Activated naive CD4-positive, alpha-beta T cell treated with anti-CD3 and anti-CD28 coated beads, Interleukin-2, amount 10 ng/mL, durations not matched to agents 7 days and 5 days (primary cell): ENCODE results near the gene ZNF333.

ENCODE experiments used
- CTCF ChIA-PET: fragments of 350-600 bp; sonication (Branson Sonifier 250); formaldehyde crosslinking; loops from one replicate; lab custom pipeline; 2021; ENCODE audit warnings: antibody characterized with exemption; lab: Charles Lee
- DNase-seq: peaks from one replicate; pipeline ENCODE4 v3.0.0-alpha.2; 2020
- H3K27ac Mint-ChIP-seq: one replicate; pipeline ENCODE4 v1.8.0; 2021; ENCODE audit warnings: mild to moderate bottlenecking, moderate library complexity, mixed read lengths
- H3K27me3 Mint-ChIP-seq: one replicate; pipeline ENCODE4 v1.8.0; 2021; ENCODE audit warnings: mild to moderate bottlenecking, mixed read lengths
- H3K36me3 Mint-ChIP-seq: one replicate; pipeline ENCODE4 v1.8.0; 2021; ENCODE audit warnings: mixed read lengths
- H3K4me1 Mint-ChIP-seq: one replicate; pipeline ENCODE4 v1.8.0; 2021; ENCODE audit warnings: mixed read lengths
- H3K4me3 Mint-ChIP-seq: one replicate; pipeline ENCODE4 v1.8.0; 2021; ENCODE audit warnings: mild to moderate bottlenecking, moderate library complexity, mixed read lengths
- H3K9me3 Mint-ChIP-seq: one replicate; pipeline ENCODE4 v1.8.0; 2021; ENCODE audit warnings: mixed read lengths

ZNF333 gene

GRCh38 chr19:14676762-14677161, 13.1 kb upstream of the ZNF333 start:
- CTCF ChIA-PET = interaction anchor here (1.4 kb wide), 1 partner anchor 10 kb away, joined by 6 read pairs; no protein-coding TSS in a partner anchor

GRCh38 chr19:14677464-14677863, 12.4 kb upstream of the ZNF333 start:
- H3K4me1 Mint-ChIP-seq = no peaks in the 10 kb centered on the region
- no peaks in the 10 kb centered on the region for H3K9me3 Mint-ChIP-seq
- no peak overlapping the region for H3K4me3 Mint-ChIP-seq
- no peak for DNase-seq
- H3K36me3 Mint-ChIP-seq = no peaks in the 10 kb centered on the region
- H3K27ac Mint-ChIP-seq = no peak overlapping the region
- H3K27me3 Mint-ChIP-seq = peaks cover 15% of the 10 kb centered on the region
- CTCF ChIA-PET = interaction anchor here (0.7 kb wide), 1 partner anchor 103 kb away, joined by 3 read pairs; no protein-coding TSS in a partner anchor

More at GRCh38 chr19:14676762-14677161, 13.1 kb upstream of the ZNF333 start:
- Mint-ChIP-seq H3K4me1 (no peaks in the 10 kb centered on the region), H3K27me3 (peaks cover 10% of the 10 kb centered on the region), H3K9me3 (no peaks in the 10 kb centered on the region), H3K36me3 (no peaks in the 10 kb centered on the region), H3K4me3 (no peak overlapping the region), H3K27ac (no peak overlapping the region)
- no peak for DNase-seq

- Mint-ChIP-seq H3K4me3 (no peak overlapping the region), H3K27me3 (peaks cover 15% of the 10 kb centered on the region), H3K4me1 (no peaks in the 10 kb centered on the region), H3K36me3 (no peaks in the 10 kb centered on the region), H3K9me3 (no peaks in the 10 kb centered on the region), H3K27ac (no peak overlapping the region)
- DNase-seq = no peak
- CTCF ChIA-PET = no interaction called here
Measured at GRCh38 chr19:14678199-14678598, 11.6 kb upstream of the ZNF333 start.

- H3K9me3 Mint-ChIP-seq = no peaks in the 10 kb centered on the region
- no peak overlapping the region for H3K4me3 Mint-ChIP-seq
- DNase-seq = no peak
- H3K36me3 Mint-ChIP-seq = no peaks in the 10 kb centered on the region
- CTCF ChIA-PET = no interaction called here
- H3K4me1 Mint-ChIP-seq = no peaks in the 10 kb centered on the region
- no peak overlapping the region for H3K27ac Mint-ChIP-seq
- H3K27me3 Mint-ChIP-seq = peaks cover 5% of the 10 kb centered on the region
Measured at GRCh38 chr19:14682084-14682483, 7.8 kb upstream of the ZNF333 start.

GRCh38 chr19:14683439-14683838, 6.4 kb upstream of the ZNF333 start:
- peaks cover under 1% of the 10 kb centered on the region for H3K4me1 Mint-ChIP-seq
- H3K36me3 Mint-ChIP-seq = no peaks in the 10 kb centered on the region
- no peak overlapping the region for H3K4me3 Mint-ChIP-seq
- no peaks in the 10 kb centered on the region for H3K9me3 Mint-ChIP-seq
- H3K27me3 Mint-ChIP-seq = peaks cover 5% of the 10 kb centered on the region
- DNase-seq = no peak
- CTCF ChIA-PET = interaction anchor here (8.2 kb wide), 1 partner anchor 110 kb away, joined by 170 read pairs; the partner anchor contains the start of gene NDUFB7
- H3K27ac Mint-ChIP-seq = no peak overlapping the region

GRCh38 chr19:14686411-14686810, 3.4 kb upstream of the ZNF333 start:
- CTCF ChIA-PET = interaction anchor here (0.6 to 8.2 kb wide), 10 partner anchors 9 to 255 kb away, joined by 3 to 170 read pairs (median 4); partner anchors contain the start of gene NDUFB7
- peak; percentile 37 for DNase-seq
- no peak overlapping the region for H3K27ac Mint-ChIP-seq
- no peaks in the 10 kb centered on the region for H3K36me3 Mint-ChIP-seq
- peaks cover 5% of the 10 kb centered on the region for H3K27me3 Mint-ChIP-seq
- H3K4me1 Mint-ChIP-seq = peaks cover 20% of the 10 kb centered on the region
- H3K9me3 Mint-ChIP-seq = no peaks in the 10 kb centered on the region
- H3K4me3 Mint-ChIP-seq = no peak overlapping the region

- no peak overlapping the region for H3K27ac Mint-ChIP-seq
- H3K4me1 Mint-ChIP-seq = peaks cover 15% of the 10 kb centered on the region
- H3K4me3 Mint-ChIP-seq = no peak overlapping the region
- H3K9me3 Mint-ChIP-seq = no peaks in the 10 kb centered on the region
- H3K36me3 Mint-ChIP-seq = peaks cover 21% of the 10 kb centered on the region
- no peak for DNase-seq
- no peaks in the 10 kb centered on the region for H3K27me3 Mint-ChIP-seq
- CTCF ChIA-PET = interaction anchor here (0.8 to 1.0 kb wide), 2 partner anchors 8 to 138 kb away, joined by 3 read pairs; no protein-coding TSS in a partner anchor
Measured at GRCh38 chr19:14694641-14695266, 4.9 kb downstream of the ZNF333 start.

GRCh38 chr19:14695471-14695870, 5.6 kb downstream of the ZNF333 start:
- CTCF ChIA-PET = interaction anchor here (0.8 to 1.0 kb wide), 2 partner anchors 9 to 139 kb away, joined by 3 read pairs; no protein-coding TSS in a partner anchor
- no peak overlapping the region for H3K4me3 Mint-ChIP-seq
- H3K36me3 Mint-ChIP-seq = peaks cover 27% of the 10 kb centered on the region
- H3K4me1 Mint-ChIP-seq = peaks cover 11% of the 10 kb centered on the region
- no peak for DNase-seq
- no peak overlapping the region for H3K27ac Mint-ChIP-seq
- no peaks in the 10 kb centered on the region for H3K9me3 Mint-ChIP-seq
- no peaks in the 10 kb centered on the region for H3K27me3 Mint-ChIP-seq

GRCh38 chr19:14699641-14700040, 9.8 kb downstream of the ZNF333 start:
- Mint-ChIP-seq H3K4me1 (no peaks in the 10 kb centered on the region), H3K27ac (no peak overlapping the region), H3K4me3 (no peak overlapping the region), H3K36me3 (peaks cover 57% of the 10 kb centered on the region), H3K9me3 (peaks cover 2% of the 10 kb centered on the region), H3K27me3 (no peaks in the 10 kb centered on the region)
- CTCF ChIA-PET = interaction anchor here (0.6 kb wide), 1 partner anchor 76 kb away, joined by 3 read pairs; no protein-coding TSS in a partner anchor
- no peak for DNase-seq

- peaks cover 64% of the 10 kb centered on the region for H3K36me3 Mint-ChIP-seq
- H3K9me3 Mint-ChIP-seq = peaks cover 2% of the 10 kb centered on the region
- H3K4me3 Mint-ChIP-seq = no peak overlapping the region
- no peak for DNase-seq
- CTCF ChIA-PET = no interaction called here
- H3K27ac Mint-ChIP-seq = no peak overlapping the region
- no peaks in the 10 kb centered on the region for H3K27me3 Mint-ChIP-seq
- H3K4me1 Mint-ChIP-seq = no peaks in the 10 kb centered on the region
Measured at GRCh38 chr19:14700711-14701375, 11.0 kb downstream of the ZNF333 start.

GRCh38 chr19:14703833-14704232, 14.0 kb downstream of the ZNF333 start:
- CTCF ChIA-PET = no interaction called here
- Mint-ChIP-seq H3K27ac (no peak overlapping the region), H3K9me3 (peaks cover 7% of the 10 kb centered on the region), H3K36me3 (peaks cover 72% of the 10 kb centered on the region), H3K4me3 (no peak overlapping the region), H3K4me1 (no peaks in the 10 kb centered on the region), H3K27me3 (no peaks in the 10 kb centered on the region)
- no peak for DNase-seq

- Mint-ChIP-seq H3K27ac (no peak overlapping the region), H3K27me3 (no peaks in the 10 kb centered on the region), H3K36me3 (peaks cover 73% of the 10 kb centered on the region), H3K4me1 (no peaks in the 10 kb centered on the region), H3K9me3 (peaks cover 10% of the 10 kb centered on the region), H3K4me3 (no peak overlapping the region)
- CTCF ChIA-PET = no interaction called here
- DNase-seq = no peak
Measured at GRCh38 chr19:14704450-14704849, 14.6 kb downstream of the ZNF333 start.

GRCh38 chr19:14715841-14716240, 26.0 kb downstream of the ZNF333 start:
- Mint-ChIP-seq H3K9me3 (peaks cover 75% of the 10 kb centered on the region), H3K4me1 (no peaks in the 10 kb centered on the region), H3K27me3 (no peaks in the 10 kb centered on the region), H3K36me3 (peaks cover 77% of the 10 kb centered on the region), H3K4me3 (no peak overlapping the region), H3K27ac (no peak overlapping the region)
- CTCF ChIA-PET = no interaction called here
- DNase-seq = no peak

- H3K4me1 Mint-ChIP-seq = no peaks in the 10 kb centered on the region
- H3K9me3 Mint-ChIP-seq = peaks cover 79% of the 10 kb centered on the region
- H3K4me3 Mint-ChIP-seq = no peak overlapping the region
- DNase-seq = no peak
- H3K27ac Mint-ChIP-seq = no peak overlapping the region
- CTCF ChIA-PET = no interaction called here
- H3K36me3 Mint-ChIP-seq = peaks cover 70% of the 10 kb centered on the region
- no peaks in the 10 kb centered on the region for H3K27me3 Mint-ChIP-seq
Measured at GRCh38 chr19:14718522-14719116, 28.8 kb downstream of the ZNF333 start.
